SK-N-SH (cell line): ENCODE results near the gene NCKAP5. TPM values are rescaled to one million over a fixed set of nuclear protein-coding genes. Genes with fewer than 3 reads are reported as not detected.

Experiments used
- CTCF ChIA-PET: fragments of 300-600, 350-600 bp; formaldehyde crosslinking; extraction: SDS; loops from one replicate; lab custom pipeline; 2021; lab: Yijun Ruan, JAX
- POLR2A ChIA-PET: fragments of 350-600 bp; sonication (Branson Sonifier 250); formaldehyde crosslinking; extraction: SDS; loops from one replicate; lab custom pipeline; 2020; ENCODE audit warnings: antibody characterized with exemption, inconsistent platforms; lab: Yijun Ruan, JAX
- DNase-seq: peaks from one replicate; pipeline ENCODE4 v3.0.0; 2012
- H2AFZ ChIP-seq: fragments of 200-600 bp; sonication (generic); 2 replicates; pipeline ENCODE4 v1.8.1; 2016; ENCODE audit warnings: antibody characterized with exemption, mild to moderate bottlenecking, low read depth
- H3F3A ChIP-seq: fragments of 200-600 bp; sonication (generic); replicated peaks from 2 replicates; pipeline ENCODE3; 2016; ENCODE audit warnings: antibody characterized with exemption, mild to moderate bottlenecking; ENCODE audit not compliant: insufficient read depth
- H3K27ac ChIP-seq, 2 experiments: fragments of 200-500 bp in 1 of 2; fragments of 200-600 bp in 1 of 2; sonication (Bioruptor generic) in 1 of 2; sonication (generic), shearing (Covaris generic) in 1 of 2; 2 replicates each; pipeline versions ENCODE4 v1.5.1 to v1.6.1; 2014 to 2016; ENCODE audit warnings: low read depth in 2 of 2, inconsistent platforms in 1 of 2, low read length in 1 of 2, mild to moderate bottlenecking in 1 of 2, mixed read lengths in 1 of 2
- H3K27me3 ChIP-seq: fragments of 200-600 bp; sonication (generic), shearing (Covaris generic); 2 replicates; pipeline ENCODE4 v1.6.1; 2016; ENCODE audit warnings: mixed run types; ENCODE audit not compliant: insufficient read depth
- H3K36me3 ChIP-seq, 2 experiments: fragments of 200-500 bp in 1 of 2; fragments of 200-600 bp in 1 of 2; sonication (Bioruptor generic) in 1 of 2; sonication (generic) in 1 of 2; replicated peaks in 1 of 2; 2 replicates each; pipeline versions ENCODE3 to v1.5.1; 2014 to 2016; ENCODE audit warnings: low read length in 1 of 2, mild to moderate bottlenecking in 1 of 2; ENCODE audit not compliant: insufficient read depth in 2 of 2, control insufficient read depth in 1 of 2
- H3K4me1 ChIP-seq, 2 experiments: fragments of 200-500 bp in 1 of 2; fragments of 200-600 bp in 1 of 2; sonication (Bioruptor generic) in 1 of 2; sonication (generic), shearing (Covaris generic) in 1 of 2; 2 replicates each; pipeline versions ENCODE4 v1.5.1 to v1.6.1; 2014 to 2016; ENCODE audit warnings: low read depth in 1 of 2, low read length in 1 of 2, mixed run types in 1 of 2; ENCODE audit not compliant: insufficient read depth in 2 of 2, control insufficient read depth in 1 of 2
- H3K4me2 ChIP-seq: fragments of 200-600 bp; sonication (generic), shearing (Covaris generic); 2 replicates; pipeline ENCODE4 v1.6.1; 2017; ENCODE audit warnings: mixed run types
- H3K4me3 ChIP-seq, 2 experiments: fragments of 200-500 bp in 1 of 2; fragments of 200-600 bp in 1 of 2; sonication (Bioruptor generic) in 1 of 2; sonication (generic), shearing (Covaris generic) in 1 of 2; 2 replicates each; pipeline versions ENCODE4 v1.5.1 to v1.8.1; 2014 to 2016; ENCODE audit warnings: low read depth in 2 of 2, inconsistent platforms in 1 of 2, low read length in 1 of 2, mild to moderate bottlenecking in 1 of 2, mixed read lengths in 1 of 2, moderate library complexity in 1 of 2
- H3K79me2 ChIP-seq: fragments of 200-600 bp; sonication (generic); 2 replicates; pipeline ENCODE4 v1.8.1; 2017; ENCODE audit warnings: mild to moderate bottlenecking; ENCODE audit not compliant: insufficient read depth
- H3K9ac ChIP-seq: fragments of 200-600 bp; sonication (generic); 2 replicates; pipeline ENCODE4 v1.6.1; 2017; ENCODE audit warnings: mixed run types
- H3K9me2 ChIP-seq: fragments of 200-600 bp; sonication (generic); 2 replicates; pipeline ENCODE4 v1.6.1; 2017; ENCODE audit warnings: mixed run types
- H3K9me3 ChIP-seq: fragments of 200-600 bp; sonication (generic); 2 replicates; pipeline ENCODE4 v1.6.1; 2017; ENCODE audit warnings: mixed run types, mild to moderate bottlenecking, moderate library complexity
- H4K20me1 ChIP-seq: fragments of 200-600 bp; sonication (generic); 2 replicates; pipeline ENCODE4 v1.6.1; 2017; ENCODE audit warnings: mild to moderate bottlenecking, mixed run types; ENCODE audit not compliant: insufficient read depth
- CTCF ChIP-seq: fragments of 200-600 bp; sonication (generic); IDR thresholded peaks from 2 replicates; pipeline ENCODE4 v1.6.1; 2017; ENCODE audit warnings: antibody characterized with exemption, mild to moderate bottlenecking, moderate library complexity
- ELF1 ChIP-seq: IDR thresholded peaks from 2 replicates; pipeline ENCODE4 v1.4.0; 2012
- EP300 ChIP-seq, 2 experiments: IDR thresholded peaks; 2 replicates each; pipeline versions ENCODE4 v1.4.0 to v1.6.1; 2012; ENCODE audit warnings: borderline replicate concordance in 1 of 2, low read depth in 1 of 2, low read length in 1 of 2
- FOSL2 ChIP-seq: IDR thresholded peaks from 2 replicates; pipeline ENCODE4 v1.4.0; 2012; ENCODE audit warnings: low read depth, mild to moderate bottlenecking, moderate library complexity, borderline replicate concordance
- FOXM1 ChIP-seq: IDR thresholded peaks from 2 replicates; pipeline ENCODE4 v1.4.0; 2012; ENCODE audit warnings: low read depth, mild to moderate bottlenecking
- GABPA ChIP-seq: IDR thresholded peaks from 2 replicates; pipeline ENCODE4 v1.4.0; 2012; ENCODE audit warnings: low read depth, mild to moderate bottlenecking
- MAX ChIP-seq: IDR thresholded peaks from 2 replicates; pipeline ENCODE4 v1.4.0; 2012; ENCODE audit warnings: low read depth
- MEF2A ChIP-seq: IDR thresholded peaks from 2 replicates; pipeline ENCODE4 v1.4.0; 2012; ENCODE audit warnings: low read depth, borderline replicate concordance
- NRF1 ChIP-seq: IDR thresholded peaks from 2 replicates; pipeline ENCODE4 v1.6.1; 2012; ENCODE audit warnings: low read depth, mild to moderate bottlenecking, low read length
- POLR2AphosphoS5 ChIP-seq: IDR thresholded peaks from 2 replicates; pipeline ENCODE4 v1.6.1; 2012; ENCODE audit warnings: low read depth, low read length
- RAD21 ChIP-seq: IDR thresholded peaks from 2 replicates; pipeline ENCODE4 v1.6.1; 2012; ENCODE audit warnings: mild to moderate bottlenecking, low read length
- RFX5 ChIP-seq: IDR thresholded peaks from 2 replicates; pipeline ENCODE4 v1.6.1; 2012; ENCODE audit warnings: mild to moderate bottlenecking, improper control_type of control experiment, low read length
- TAF1 ChIP-seq: IDR thresholded peaks from 2 replicates; pipeline ENCODE4 v1.6.1; 2012; ENCODE audit warnings: low read depth, mild to moderate bottlenecking, low read length, moderate library complexity, borderline replicate concordance
- TEAD4 ChIP-seq: IDR thresholded peaks from 2 replicates; pipeline ENCODE4 v1.4.0; 2012; ENCODE audit warnings: mild to moderate bottlenecking, borderline replicate concordance; ENCODE audit not compliant: insufficient read depth
- WGBS: methylation state at CpG from one replicate; pipeline ENCODE4 v1.1.6; 2017; ENCODE audit warnings: low lambda C conversion rate; 5-methylcytosine and 5-hydroxymethylcytosine counted together
- polyA plus RNA-seq, 3 experiments: library from polyadenylated mRNA; depleted of rRNA; stranded (reverse); fragments of >200 nt; gene quantifications; 2 replicates each; pipeline ENCODE4 v1.2.3, GENCODE V29; 2012

Gene NCKAP5
- polyA plus RNA-seq, 1 of the 3 experiments (the other 2 are of a cell fraction) = 0.02 TPM

- ChIA-PET CTCF (interaction anchor here (1.0 to 1.3 kb wide), 2 partner anchors 10 to 43 kb away, joined by 3 read pairs; no protein-coding TSS in a partner anchor), POLR2A (no interaction called here)
- H3K36me3 ChIP-seq = no peaks in the 10 kb centered on the region
- no peaks in the 10 kb centered on the region for H3K9me2 ChIP-seq
- peaks cover 0 to 7% of the 10 kb centered on the region in 2 experiments; a peak in 1 of 4 replicates for H3K4me1 ChIP-seq
- WGBS = 39% methylated on average over 2 of the region's 2 CpGs
- H3K27me3 ChIP-seq = no peaks in the 10 kb centered on the region
- H3K4me2 ChIP-seq = no peak overlapping the region
- no peaks in the 10 kb centered on the region for H3K79me2 ChIP-seq
- no peak overlapping the region for H3K9ac ChIP-seq
- H4K20me1 ChIP-seq = no peaks in the 10 kb centered on the region
- no peak for DNase-seq
- H3K4me3 ChIP-seq = no peak overlapping the region
- TF ChIP-seq NRF1 (no peak), EP300 (IDR thresholded peaks at IDR 0.05; ENCODE audit: borderline replicate concordance in 1 of 2, low read depth in 1 of 2, low read length in 1 of 2) (no peak), TAF1 (no peak)
- no peak overlapping the region for H3K27ac ChIP-seq
- no peaks in the 10 kb centered on the region for H3K9me3 ChIP-seq
- no peaks in the 10 kb centered on the region for H3F3A ChIP-seq
- H2AFZ ChIP-seq = no peak overlapping the region
Observed at GRCh38 chr2:132980304-132980703, 588.0 kb downstream of the NCKAP5 start.

- H3K4me2 ChIP-seq = no peak overlapping the region
- no peaks in the 10 kb centered on the region for H3K27me3 ChIP-seq
- H3K27ac ChIP-seq = no peak overlapping the region
- ChIA-PET CTCF (no interaction called here), POLR2A (no interaction called here)
- peaks cover 4 to 7% of the 10 kb centered on the region in 2 experiments; a peak in 2 of 4 replicates for H3K4me1 ChIP-seq
- H3K9me3 ChIP-seq = no peaks in the 10 kb centered on the region
- no peak overlapping the region for H3K4me3 ChIP-seq
- H3F3A ChIP-seq = no peaks in the 10 kb centered on the region
- WGBS = 55% methylated on average over 5 of the region's 5 CpGs
- no peaks in the 10 kb centered on the region for H3K36me3 ChIP-seq
- H3K9me2 ChIP-seq = no peaks in the 10 kb centered on the region
- TF ChIP-seq MEF2A (no peak), POLR2AphosphoS5 (no peak), ELF1 (no peak), RFX5 (no peak), FOXM1 (no peak), TEAD4 (no peak), FOSL2 (no peak), GABPA (no peak)
- no peak overlapping the region for H2AFZ ChIP-seq
- H3K79me2 ChIP-seq = no peaks in the 10 kb centered on the region
- no peak for DNase-seq
- no peak overlapping the region for H3K9ac ChIP-seq
- H4K20me1 ChIP-seq = no peaks in the 10 kb centered on the region
Observed at GRCh38 chr2:132979339-132980093, 588.7 kb downstream of the NCKAP5 start.

GRCh38 chr2:132978840-132979239 lies 589.4 kb downstream of the NCKAP5 start:
- Histone ChIP-seq H3K9ac (no peak overlapping the region), H3K9me3 (no peaks in the 10 kb centered on the region), H3K79me2 (no peaks in the 10 kb centered on the region), H3K4me1 (peaks cover 6 to 7% of the 10 kb centered on the region in 2 experiments; a peak in 2 of 4 replicates), H2AFZ (no peak overlapping the region), H3K27ac (no peak overlapping the region), H3K4me3 (no peak overlapping the region), H3K27me3 (no peaks in the 10 kb centered on the region), H3K36me3 (no peaks in the 10 kb centered on the region), H3K4me2 (no peak overlapping the region), H3K9me2 (no peaks in the 10 kb centered on the region), H3F3A (no peaks in the 10 kb centered on the region), H4K20me1 (no peaks in the 10 kb centered on the region)
- WGBS = 80% methylated on average over 5 of the region's 6 CpGs
- ChIA-PET POLR2A (no interaction called here), CTCF (interaction anchor here (1.0 kb wide), 1 partner anchor 15 kb away, joined by 3 read pairs; no protein-coding TSS in a partner anchor)
- TF ChIP-seq RAD21 (no peak), EP300 (IDR thresholded peaks at IDR 0.05; ENCODE audit: borderline replicate concordance in 1 of 2, low read depth in 1 of 2, low read length in 1 of 2) (no peak), MAX (no peak), CTCF (no peak)
- no peak for DNase-seq
